Right lobe of liver (tissue), 4 donors: ENCODE measurements around the gene UGT3A2.

Experiments
- CTCF ChIP-seq, 4 donors: fragments of 200-600 bp in 3 of 4; fragments of 450-650 bp in 1 of 4; IDR thresholded peaks; one replicate each; pipeline versions ENCODE4 v1.5.1 to v1.8.0; 2016 to 2022; ENCODE audit warnings: antibody characterized with exemption in 4 of 4, mild to moderate bottlenecking in 2 of 4
- POLR2A ChIP-seq: fragments of 450-650 bp; IDR thresholded peaks from one replicate; pipeline ENCODE4 v1.6.1; 2017; ENCODE audit warnings: antibody characterized with exemption, mild to moderate bottlenecking
- donor health status: DM: no; HTN: no; CAD: no.
- donor health status: DM: no; HTN: no; CAD: no.
- donor health status: DM: no; HTN: yes; CAD: no.

- TF ChIP-seq POLR2A (no peak), CTCF (IDR thresholded peaks at IDR 0.05) (no peak)
Observed at GRCh38 chr5:36068751-36069281, 2.1 kb upstream of the UGT3A2 start.
